Measurements from ENCODE around the gene CACNB4.
"Not testable (repeated sequence)": the region's sequence is repeated elsewhere in the genome, so short reads cannot be mapped to it uniquely, and the experiment has no call there.

CACNB4 gene

GRCh38 chr2:152033011-152033925, 65.6 kb downstream of the CACNB4 start:
- H3K4me3 ChIP-seq (ENCODE audit: low read length): no peak overlapping the region
- DNase-seq (ENCODE audit: low read depth): no peak
- no peak for TF ChIP-seq CTCF (conservative IDR thresholded peaks at IDR 0.05; ENCODE audit: low read length)

GRCh38 chr2:152031747-152032306, 67.0 kb downstream of the CACNB4 start:
- no peak for TF ChIP-seq CTCF (conservative IDR thresholded peaks at IDR 0.05; ENCODE audit: low read length)
- DNase-seq (ENCODE audit: low read depth): no peak
- no peak overlapping the region for H3K4me3 ChIP-seq (ENCODE audit: low read length)

- not testable (repeated sequence) for DNase-seq (ENCODE audit: low read depth); H3K4me3 ChIP-seq (ENCODE audit: low read length)
These were observed 68.1 kb downstream of the CACNB4 start for GRCh38 chr2:152030596-152031328.

GRCh38 chr2:152028182-152028862, 70.5 kb downstream of the CACNB4 start:
- no peak overlapping the region for H3K4me3 ChIP-seq (ENCODE audit: low read length)
- no peak for TF ChIP-seq CTCF (conservative IDR thresholded peaks at IDR 0.05; ENCODE audit: low read length)
- DNase-seq (ENCODE audit: low read depth): no peak

- peak; percentile 84 for TF ChIP-seq CTCF (conservative IDR thresholded peaks at IDR 0.05; ENCODE audit: low read length)
- H3K4me3 ChIP-seq (ENCODE audit: low read length): peak overlapping the region; percentile 36
- peak; percentile 65 for DNase-seq (ENCODE audit: low read depth)
These were observed 73.1 kb downstream of the CACNB4 start for GRCh38 chr2:152025678-152026287.

- no peak for DNase-seq (ENCODE audit: low read depth)
- no peak overlapping the region for H3K4me3 ChIP-seq (ENCODE audit: low read length)
- no peak for TF ChIP-seq CTCF (conservative IDR thresholded peaks at IDR 0.05; ENCODE audit: low read length)
These were observed 74.4 kb downstream of the CACNB4 start for GRCh38 chr2:152024477-152024876.

- no peak for TF ChIP-seq CTCF (conservative IDR thresholded peaks at IDR 0.05; ENCODE audit: low read length)
- DNase-seq (ENCODE audit: low read depth): no peak
- no peak overlapping the region for H3K4me3 ChIP-seq (ENCODE audit: low read length)
These were observed 76.8 kb downstream of the CACNB4 start for GRCh38 chr2:152022090-152022489.

GRCh38 chr2:152021001-152021400, 77.8 kb downstream of the CACNB4 start:
- not testable (repeated sequence) for DNase-seq (ENCODE audit: low read depth); H3K4me3 ChIP-seq (ENCODE audit: low read length)

Measured in AG10803 (cell line).